IMR-90 (cell line): ENCODE measurements around the gene CYP2D6. TPM values are rescaled to one million over a fixed set of nuclear protein-coding genes. Genes with fewer than 3 reads are reported as not detected.
"Not testable (repeated sequence)": the region's sequence is repeated elsewhere in the genome, so short reads cannot be mapped to it uniquely, and the experiment has no call there.

Experiments
- ATAC-seq: fragments of 200-7000 bp; cut with Tn5 transposase; 2 replicates; pipeline ENCODE4 v1.9.1; 2020; ENCODE audit warnings: low read depth, mild to moderate bottlenecking, moderate library complexity
- BruUV-seq: library from RNA; stranded (reverse); fragments of 400-500 nt; replicated peaks from 2 replicates; lab custom pipeline; 2021; lab: Mats Ljungman, UMichigan
- CTCF ChIA-PET: fragments of 300-600 bp; formaldehyde crosslinking; extraction: SDS; loops from one replicate; lab custom pipeline; 2021; ENCODE audit warnings: antibody characterized with exemption; lab: Yijun Ruan, JAX
- POLR2A ChIA-PET: fragments of 300-600 bp; sonication (Branson Sonifier 250); formaldehyde crosslinking; loops from one replicate; lab custom pipeline; 2022; ENCODE audit warnings: antibody characterized with exemption; ENCODE audit not compliant: unreplicated experiment; lab: Charles Lee
- DNase-seq: peaks from one replicate; pipeline ENCODE4 v3.0.0; 2013
- H2AFZ ChIP-seq: replicated peaks from 2 replicates; pipeline ENCODE3; 2013; ENCODE audit warnings: low read length, mild to moderate bottlenecking; ENCODE audit not compliant: poor library complexity
- H2AK5ac ChIP-seq: 2 replicates; pipeline ENCODE4 v1.6.1; 2013; ENCODE audit warnings: low read depth, low read length, inconsistent platforms
- H2AK9ac ChIP-seq: replicated peaks from 2 replicates; pipeline ENCODE3; 2013; ENCODE audit warnings: mild to moderate bottlenecking, low read depth, low read length, moderate library complexity; ENCODE audit not compliant: poor library complexity
- H2BK120ac ChIP-seq: 2 replicates; pipeline ENCODE4 v1.6.1; 2013; ENCODE audit warnings: low read depth, low read length, inconsistent platforms
- H2BK15ac ChIP-seq: 3 replicates; pipeline ENCODE4 v1.6.1; 2013; ENCODE audit warnings: low read depth, low read length, inconsistent platforms
- H2BK20ac ChIP-seq: 2 replicates; pipeline ENCODE4 v1.6.1; 2013; ENCODE audit warnings: low read depth, mild to moderate bottlenecking, inconsistent platforms, low read length, moderate library complexity
- H2BK5ac ChIP-seq: 2 replicates; pipeline ENCODE4 v1.6.1; 2013; ENCODE audit warnings: mild to moderate bottlenecking, low read depth, low read length, inconsistent platforms; ENCODE audit not compliant: poor library complexity, severe bottlenecking
- H3K14ac ChIP-seq: replicated peaks from 2 replicates; pipeline ENCODE4 v1.6.1; 2013; ENCODE audit warnings: low read depth, low read length, inconsistent platforms
- H3K18ac ChIP-seq: 2 replicates; pipeline ENCODE4 v1.6.1; 2013; ENCODE audit warnings: low read depth, low read length, control low read depth
- H3K23ac ChIP-seq: 2 replicates; pipeline ENCODE4 v1.6.1; 2013; ENCODE audit warnings: low read depth, low read length, inconsistent platforms
- H3K27ac ChIP-seq: 2 replicates; pipeline ENCODE4 v1.5.1; 2013; ENCODE audit warnings: mild to moderate bottlenecking, control low read depth, low read length; ENCODE audit not compliant: insufficient read depth
- H3K27me3 ChIP-seq: 2 replicates; pipeline ENCODE4 v1.6.1; 2013; ENCODE audit warnings: low read length; ENCODE audit not compliant: control insufficient read depth, insufficient read depth
- H3K36me3 ChIP-seq: 2 replicates; pipeline ENCODE4 v1.6.1; 2013; ENCODE audit warnings: low read length, mixed read lengths; ENCODE audit not compliant: control insufficient read depth, insufficient read depth
- H3K4ac ChIP-seq: 2 replicates; pipeline ENCODE4 v1.6.1; 2013; ENCODE audit warnings: low read depth, low read length, inconsistent platforms
- H3K4me1 ChIP-seq: 2 replicates; pipeline ENCODE4 v1.6.1; 2013; ENCODE audit warnings: low read length, mixed read lengths; ENCODE audit not compliant: control insufficient read depth, insufficient read depth
- H3K4me2 ChIP-seq: 2 replicates; pipeline ENCODE4 v1.6.1; 2013; ENCODE audit warnings: low read depth, mild to moderate bottlenecking, control low read depth, low read length, moderate library complexity
- H3K4me3 ChIP-seq: 2 replicates; pipeline ENCODE4 v1.5.1; 2013; ENCODE audit warnings: low read depth, mild to moderate bottlenecking, control low read depth, low read length, moderate library complexity; ENCODE audit not compliant: insufficient read depth
- H3K56ac ChIP-seq: 2 replicates; pipeline ENCODE4 v1.6.1; 2013; ENCODE audit warnings: low read length, inconsistent platforms; ENCODE audit not compliant: insufficient read depth; ENCODE audit errors: extremely low read depth
- H3K79me1 ChIP-seq, 2 experiments: 2 replicates each; pipeline ENCODE4 v1.6.1; 2013; ENCODE audit warnings: low read length in 2 of 2, inconsistent platforms in 1 of 2, low read depth in 1 of 2
- H3K9ac ChIP-seq: 2 replicates; pipeline ENCODE4 v1.6.1; 2013; ENCODE audit warnings: low read depth, low read length, control low read depth
- H3K9me1 ChIP-seq: 2 replicates; pipeline ENCODE4 v1.6.1; 2013; ENCODE audit warnings: low read length, inconsistent platforms; ENCODE audit not compliant: insufficient read depth
- H3K9me3 ChIP-seq: 2 replicates; pipeline ENCODE4 v1.6.1; 2013; ENCODE audit warnings: low read length; ENCODE audit not compliant: control insufficient read depth, insufficient read depth
- H4K20me1 ChIP-seq: 2 replicates; pipeline ENCODE4 v1.6.1; 2013; ENCODE audit warnings: low read length, inconsistent platforms; ENCODE audit not compliant: insufficient read depth
- H4K5ac ChIP-seq: 2 replicates; pipeline ENCODE4 v1.6.1; 2013; ENCODE audit warnings: mild to moderate bottlenecking, low read depth, low read length, control low read depth
- H4K8ac ChIP-seq, 2 experiments: 2 replicates each; pipeline ENCODE4 v1.6.1; 2013; ENCODE audit warnings: low read depth in 2 of 2, low read length in 2 of 2, control low read depth in 1 of 2, inconsistent platforms in 1 of 2
- H4K91ac ChIP-seq: 2 replicates; pipeline ENCODE4 v1.6.1; 2013; ENCODE audit warnings: low read depth, low read length, inconsistent platforms; ENCODE audit not compliant: insufficient read depth
- WGBS, 2 experiments: methylation state at CpG; one replicate each; pipeline versions ENCODE4 v1.1.5 to v1.1.7; 2013; ENCODE audit warnings: missing lambda C conversion rate in 2 of 2; ENCODE audit not compliant: insufficient read length in 1 of 2; ENCODE audit errors: extremely low coverage in 2 of 2; 5-methylcytosine and 5-hydroxymethylcytosine counted together
- dilution Hi-C: fragments of 300-500 bp; cut with HindIII; formaldehyde crosslinking; loops from one replicate; pipeline ENCODE4 v1.14.3; 2018; ENCODE audit warnings: low sequenced_read_pairs; ENCODE audit not compliant: unreplicated experiment
- in situ Hi-C: fragments of 300-500 bp; cut with MboI; formaldehyde crosslinking; loops from 3 replicates; pipeline ENCODE4 v1.14.3; 2019; ENCODE audit warnings: low sequenced_read_pairs, inconsistent platforms, mixed read lengths
- intact Hi-C: fragments of 100-400 bp; cut with micrococcal nuclease; formaldehyde crosslinking; loops from 2 replicates; pipeline ENCODE4 v1.10.0; 2022
- polyA plus RNA-seq, 3 experiments: library from polyadenylated mRNA; depleted of rRNA; stranded (reverse); fragments of >200 nt; gene quantifications; 2 replicates each; pipeline ENCODE4 v1.2.3, GENCODE V29; 2012; ENCODE audit warnings: low replicate concordance in 1 of 3
- total RNA-seq: library from RNA; depleted of rRNA; stranded (reverse); fragments of >200 nt; gene quantifications from 2 replicates; pipeline ENCODE4 v1.2.3, GENCODE V29; 2012

Gene CYP2D6
- total and polyA plus RNA-seq, 2 of the 4 experiments (the other 2 are of a cell fraction), result under 0.01 to 0.24 TPM

DNA sequence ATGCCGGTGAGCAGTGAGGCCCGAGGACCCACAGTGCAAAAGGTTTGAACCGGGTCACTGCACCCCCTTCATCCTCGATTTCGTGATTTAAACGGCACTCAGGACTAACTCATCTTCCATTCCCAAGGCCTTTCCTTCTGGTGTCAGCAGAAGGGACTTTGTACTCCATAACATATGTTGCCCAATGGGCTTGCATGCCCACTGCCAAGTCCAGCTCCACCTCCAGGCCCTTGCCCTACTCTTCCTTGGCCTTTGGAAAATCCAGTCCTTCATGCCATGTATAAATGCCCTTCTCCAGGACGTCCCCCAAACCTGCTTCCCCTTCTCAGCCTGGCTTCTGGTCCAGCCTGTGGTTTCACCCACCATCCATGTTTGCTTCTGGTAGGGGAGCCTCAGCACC is 428 bp downstream of the CYP2D6 start:
- H2BK5ac ChIP-seq, H3K56ac ChIP-seq, POLR2A ChIA-PET, dilution Hi-C loops, H2BK20ac ChIP-seq, H3K23ac ChIP-seq, H2AFZ ChIP-seq, H4K20me1 ChIP-seq, H3K18ac ChIP-seq, H2AK5ac ChIP-seq, in situ Hi-C loops, H4K91ac ChIP-seq, H3K14ac ChIP-seq, H2AK9ac ChIP-seq, intact Hi-C loops, CTCF ChIA-PET, H4K8ac ChIP-seq, H3K4me3 ChIP-seq, H3K27ac ChIP-seq, H3K9me3 ChIP-seq, H3K4ac ChIP-seq, H3K4me2 ChIP-seq, H3K4me1 ChIP-seq, H3K9me1 ChIP-seq, BruUV-seq, H4K5ac ChIP-seq, H3K79me1 ChIP-seq, H2BK120ac ChIP-seq, H2BK15ac ChIP-seq, H3K9ac ChIP-seq, H3K36me3 ChIP-seq, ATAC-seq, DNase-seq, H3K27me3 ChIP-seq: not testable (repeated sequence)
- WGBS, 2 experiments, result no CpG with 5 or more reads among the region's 7 CpGs

DNA sequence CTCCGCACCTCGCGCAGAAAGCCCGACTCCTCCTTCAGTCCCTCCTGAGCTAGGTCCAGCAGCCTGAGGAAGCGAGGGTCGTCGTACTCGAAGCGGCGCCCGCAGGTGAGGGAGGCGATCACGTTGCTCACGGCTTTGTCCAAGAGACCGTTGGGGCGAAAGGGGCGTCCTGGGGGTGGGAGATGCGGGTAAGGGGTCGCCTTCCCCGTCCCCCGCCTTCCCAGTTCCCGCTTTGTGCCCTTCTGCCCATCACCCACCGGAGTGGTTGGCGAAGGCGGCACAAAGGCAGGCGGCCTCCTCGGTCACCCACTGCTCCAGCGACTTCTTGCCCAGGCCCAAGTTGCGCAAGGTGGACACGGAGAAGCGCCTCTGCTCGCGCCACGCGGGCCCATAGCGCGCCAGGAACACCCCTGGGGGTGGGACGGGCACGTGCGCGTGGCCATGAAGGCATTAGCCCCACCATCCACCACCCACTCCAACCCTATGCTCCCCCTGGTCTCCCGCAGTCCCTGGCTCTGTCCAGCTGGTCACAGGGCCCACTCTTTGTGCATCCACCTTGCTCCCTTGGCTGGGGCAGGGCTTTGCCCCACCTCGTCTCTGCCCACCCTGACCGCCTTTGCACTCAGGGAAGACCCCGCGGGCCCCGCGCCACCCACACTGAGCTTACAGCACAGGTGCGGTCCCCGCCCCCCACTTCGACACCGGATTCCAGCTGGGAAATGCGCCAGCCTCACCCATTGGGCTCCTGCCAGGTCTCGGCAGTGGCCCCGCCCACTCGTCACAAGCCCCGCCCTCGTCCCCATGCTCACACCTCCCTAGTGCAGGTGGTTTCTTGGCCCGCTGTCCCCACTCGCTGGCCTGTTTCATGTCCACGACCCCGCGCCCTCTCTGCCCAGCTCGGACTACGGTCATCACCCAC is 1.6 kb downstream of the CYP2D6 start:
- DNase-seq, H3K79me1 ChIP-seq, in situ Hi-C loops, intact Hi-C loops, CTCF ChIA-PET, H3K27ac ChIP-seq, H3K56ac ChIP-seq, H3K4me1 ChIP-seq, H2BK120ac ChIP-seq, H3K23ac ChIP-seq, BruUV-seq, H3K4me3 ChIP-seq, H2AK5ac ChIP-seq, H3K18ac ChIP-seq, H2AFZ ChIP-seq, H4K5ac ChIP-seq, H3K27me3 ChIP-seq, H4K8ac ChIP-seq, POLR2A ChIA-PET, H3K9ac ChIP-seq, H3K9me3 ChIP-seq, H3K14ac ChIP-seq, H2AK9ac ChIP-seq, dilution Hi-C loops, H3K9me1 ChIP-seq, H3K4me2 ChIP-seq, H4K91ac ChIP-seq, H4K20me1 ChIP-seq, H2BK20ac ChIP-seq, H3K4ac ChIP-seq, H3K36me3 ChIP-seq, ATAC-seq, H2BK15ac ChIP-seq, H2BK5ac ChIP-seq: not testable (repeated sequence)
- WGBS, 2 experiments, result 71% methylated on average over 9 of the region's 65 CpGs; no CpG with 5 or more reads in 1 of the 2 experiments
